HG03558 (cell line): ENCODE data around the gene TSSC4.

Experiments used
- ATAC-seq: cut with Tn5 transposase; IDR thresholded peaks from one replicate; pipeline ENCODE4 v1.9.1; 2021; ENCODE audit warnings: moderate number of reproducible peaks; ENCODE audit not compliant: unreplicated experiment; ENCODE audit errors: extremely low read depth

The TSSC4 gene

GRCh38 chr11:2444821-2445745, 44.5 kb downstream of the TSSC4 start, which contains the start of gene KCNQ1:
TSS of gene KCNQ1 (plus strand) at chr11:2445008. CDS start at chr11:2445099, 91 bp downstream.
- no peak for ATAC-seq

GRCh38 chr11:2445746-2446551, 45.4 kb downstream of the TSSC4 start:
- no peak for ATAC-seq

GRCh38 chr11:2446590-2447252, 46.2 kb downstream of the TSSC4 start:
- no peak for ATAC-seq

DNA sequence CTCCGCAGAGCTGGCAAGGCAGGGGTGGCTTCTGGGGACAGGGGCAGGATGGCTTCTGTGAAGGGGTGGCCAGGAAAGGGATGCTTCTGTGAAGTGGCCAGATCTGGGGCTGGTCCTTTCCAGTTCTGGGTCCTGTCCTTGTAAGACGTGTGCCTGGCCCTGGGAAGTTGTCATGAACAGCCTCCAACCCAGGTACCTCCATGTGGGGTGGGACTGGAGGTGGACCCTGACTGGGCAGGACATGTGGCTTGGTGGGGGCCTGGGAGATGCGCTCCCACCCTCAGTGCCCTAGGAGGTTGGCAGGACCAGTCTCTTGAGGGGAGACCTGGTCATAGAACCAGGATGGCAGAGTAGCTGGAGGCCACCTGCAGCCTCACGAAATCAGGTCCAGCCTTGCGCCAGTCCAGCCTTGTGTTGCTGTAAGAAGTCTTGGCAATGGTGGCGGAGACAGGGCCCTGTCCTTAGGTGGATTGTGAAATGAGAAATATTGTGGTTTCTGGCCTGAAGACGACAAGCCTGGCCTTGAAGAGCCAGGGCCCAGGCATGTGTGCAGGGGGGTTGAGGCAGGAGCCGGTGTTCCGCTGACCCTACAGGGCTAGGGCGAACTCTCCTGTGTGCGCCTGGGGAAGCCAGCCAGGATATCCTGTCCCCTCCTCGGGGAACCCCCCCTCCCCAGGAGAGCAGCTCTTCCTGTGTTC, 46.9 kb downstream of the TSSC4 start:
- no peak for ATAC-seq

DNA sequence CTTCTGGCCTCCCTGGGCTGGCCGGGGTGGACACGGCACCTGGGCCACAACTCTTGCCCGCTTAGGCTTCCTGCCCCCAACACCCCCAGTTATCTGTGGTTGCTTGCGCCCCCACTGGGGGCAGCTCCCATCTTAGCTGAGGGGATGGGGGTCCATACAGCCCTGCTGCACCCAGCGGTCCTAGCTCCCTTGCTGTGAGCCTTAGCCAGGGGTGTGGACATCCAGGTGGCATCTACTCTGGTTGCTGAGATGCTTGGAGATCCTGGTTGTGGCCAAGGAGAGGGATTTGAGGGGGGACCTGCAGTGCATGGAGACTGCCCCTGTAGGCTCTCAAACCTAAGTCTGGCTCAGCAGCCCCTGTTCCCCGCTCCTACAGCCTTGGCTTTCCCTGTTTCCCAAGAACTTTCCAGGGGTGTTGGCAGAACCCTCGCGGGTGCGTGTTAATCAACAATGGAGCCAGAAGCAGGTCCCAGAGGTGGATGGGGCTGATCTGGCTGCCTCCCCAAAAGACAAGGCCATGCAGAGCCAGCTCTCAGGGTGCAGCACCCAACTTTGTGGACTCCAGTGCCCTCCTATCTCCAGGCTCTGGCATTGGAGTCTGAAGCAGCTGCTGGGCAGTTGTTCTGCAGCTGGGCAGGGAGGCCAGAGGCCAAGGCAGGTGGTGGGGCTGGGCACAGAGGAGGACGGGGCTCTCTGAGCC, 47.6 kb downstream of the TSSC4 start:
- ATAC-seq = no peak

GRCh38 chr11:2448661-2449547, 48.4 kb downstream of the TSSC4 start:
- no peak for ATAC-seq

- no peak for ATAC-seq
These were observed 49.2 kb downstream of the TSSC4 start for GRCh38 chr11:2449548-2450320.

- ATAC-seq = no peak
These were observed 49.9 kb downstream of the TSSC4 start for GRCh38 chr11:2450321-2451041.

DNA sequence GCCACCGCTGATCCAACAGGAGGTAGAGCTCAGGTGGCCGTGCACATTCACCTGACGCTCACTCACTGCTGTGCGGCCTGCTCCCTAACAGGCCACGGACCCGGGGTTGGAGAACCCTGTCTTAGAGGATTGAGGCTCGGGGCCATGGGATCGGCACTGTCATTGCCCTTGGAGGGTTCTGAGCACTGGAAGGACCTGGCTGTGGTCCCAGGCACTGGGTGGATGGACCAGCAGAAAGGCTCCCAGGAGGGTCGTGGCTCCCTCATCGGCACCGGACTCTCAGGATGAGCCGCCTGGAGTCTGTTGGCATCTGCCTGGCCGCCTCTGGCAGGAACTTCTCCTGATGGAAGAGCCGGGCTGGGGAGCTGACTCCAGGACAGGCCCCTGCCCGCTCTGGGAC, 50.8 kb downstream of the TSSC4 start:
- no peak for ATAC-seq

- no peak for ATAC-seq
These were observed 51.4 kb downstream of the TSSC4 start for GRCh38 chr11:2451916-2452315.

DNA sequence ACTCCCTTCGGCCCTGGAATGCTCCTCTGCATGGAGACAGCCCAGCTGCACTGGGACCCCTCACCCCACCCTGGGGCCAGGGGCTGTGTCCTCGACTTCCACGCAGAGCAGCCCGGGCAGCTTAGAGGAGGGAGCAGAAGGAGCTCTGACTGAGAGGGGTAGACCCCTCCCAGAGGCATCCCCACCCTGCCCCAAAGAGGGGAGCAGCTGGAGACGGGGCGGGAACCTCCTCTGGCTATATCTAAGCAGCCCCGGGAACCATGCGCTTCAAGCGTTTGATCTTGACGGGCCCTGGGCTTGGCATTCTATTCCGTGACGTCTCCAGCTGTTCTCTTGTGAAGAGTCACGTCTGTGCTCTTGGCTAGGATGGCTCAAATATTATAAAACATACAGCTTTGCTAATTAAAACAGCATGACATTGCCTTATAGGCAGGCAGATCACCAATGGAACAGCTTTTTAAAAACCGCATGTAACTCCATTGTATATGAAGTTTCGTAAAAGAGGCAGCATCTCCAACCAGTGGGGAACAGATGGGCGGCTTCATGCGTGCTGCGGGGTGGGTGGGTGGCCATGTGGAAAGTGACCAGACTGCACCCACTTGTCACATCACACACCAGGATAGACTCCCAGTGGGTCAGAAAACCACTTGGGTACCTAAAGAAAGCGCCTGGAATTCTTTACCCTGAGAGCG, 51.9 kb downstream of the TSSC4 start:
- ATAC-seq = no peak

DNA sequence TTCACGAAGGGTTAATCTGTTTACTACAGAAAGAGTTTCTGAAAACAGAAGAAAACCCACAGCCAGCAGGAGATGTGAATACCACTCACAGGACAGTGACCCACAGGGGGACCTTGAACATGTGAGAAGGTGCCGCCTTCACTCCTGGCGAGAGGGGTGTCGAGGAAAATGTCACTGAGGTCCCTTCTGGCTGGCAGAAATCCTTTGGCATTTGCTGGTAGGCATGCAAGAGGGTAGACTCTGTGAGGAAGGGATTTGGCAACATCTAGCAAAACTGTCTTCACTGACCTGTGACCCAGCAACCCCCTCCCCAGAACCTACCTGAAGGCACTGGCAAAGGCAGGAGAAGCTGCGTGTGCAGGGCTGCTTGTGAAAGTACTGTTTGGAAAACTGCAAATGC, 52.9 kb downstream of the TSSC4 start:
- ATAC-seq = no peak
